Chondrocyte (in vitro differentiated cells): ENCODE measurements around the gene MSMO1. TPM values are rescaled to one million over a fixed set of nuclear protein-coding genes. Genes with fewer than 3 reads are reported as not detected.

Experiments
- DNase-seq: peaks from one replicate; pipeline ENCODE4 v3.0.0; 2021; ENCODE audit warnings: mixed read lengths, low spot score
- H3K27ac Mint-ChIP-seq: one replicate; pipeline ENCODE4 v1.8.0; 2021; ENCODE audit warnings: mild to moderate bottlenecking, moderate library complexity, mixed read lengths; ENCODE audit not compliant: unreplicated experiment
- H3K27me3 Mint-ChIP-seq: 2 replicates; pipeline ENCODE4 v1.8.0; 2021; ENCODE audit warnings: low read depth, mixed read lengths
- H3K36me3 Mint-ChIP-seq: 2 replicates; pipeline ENCODE4 v1.8.0; 2021; ENCODE audit warnings: low read depth, mixed read lengths
- H3K4me1 Mint-ChIP-seq: 2 replicates; pipeline ENCODE4 v1.8.0; 2021; ENCODE audit warnings: low read depth, mild to moderate bottlenecking, mixed read lengths
- H3K4me3 Mint-ChIP-seq: one replicate; pipeline ENCODE4 v1.8.0; 2021; ENCODE audit warnings: mild to moderate bottlenecking, moderate library complexity, mixed read lengths; ENCODE audit not compliant: unreplicated experiment
- H3K9me3 Mint-ChIP-seq: 2 replicates; pipeline ENCODE4 v1.8.0; 2021; ENCODE audit warnings: low read depth, mixed read lengths
- total RNA-seq: library from RNA; stranded (reverse); gene quantifications from 3 replicates; pipeline ENCODE4 v1.2.1, GENCODE V29; 2021
- TF ChIP-seq, protein P1 (sequence below): fragments of 200-600 bp; sonication (generic); IDR thresholded peaks from 2 replicates; pipeline ENCODE4 v1.5.0; 2021; ENCODE audit warnings: antibody characterized with exemption, mild to moderate bottlenecking, moderate library complexity

MSMO1 gene
- total RNA-seq, 1 donor from 2014 or later = 83.3 TPM

DNA sequence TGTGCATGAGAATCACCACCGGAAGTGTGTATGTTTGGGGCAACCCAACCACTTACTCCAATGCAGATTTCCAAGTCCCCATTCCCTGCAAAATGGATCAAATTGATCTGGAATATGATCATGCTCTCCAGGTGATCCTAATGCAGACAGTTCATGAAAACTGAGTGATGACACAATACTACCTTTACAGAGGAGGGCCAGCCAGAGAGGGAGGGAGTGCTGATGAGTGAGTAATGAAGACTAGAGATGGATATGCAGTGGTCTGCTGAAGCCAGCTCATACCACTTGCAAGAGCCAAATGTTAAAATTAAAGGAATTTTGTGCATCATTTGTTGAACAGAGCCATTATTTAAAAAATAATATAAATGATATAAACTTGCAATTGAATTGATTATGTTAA is 41.1 kb downstream of the MSMO1 start:
- Mint-ChIP-seq H3K4me3 (no peak overlapping the region), H3K4me1 (no peaks in the 10 kb centered on the region), H3K27ac (no peak overlapping the region), H3K36me3 (no peaks in the 10 kb centered on the region), H3K9me3 (no peaks in the 10 kb centered on the region), H3K27me3 (no peaks in the 10 kb centered on the region)
- TF ChIP-seq, protein P1, sequence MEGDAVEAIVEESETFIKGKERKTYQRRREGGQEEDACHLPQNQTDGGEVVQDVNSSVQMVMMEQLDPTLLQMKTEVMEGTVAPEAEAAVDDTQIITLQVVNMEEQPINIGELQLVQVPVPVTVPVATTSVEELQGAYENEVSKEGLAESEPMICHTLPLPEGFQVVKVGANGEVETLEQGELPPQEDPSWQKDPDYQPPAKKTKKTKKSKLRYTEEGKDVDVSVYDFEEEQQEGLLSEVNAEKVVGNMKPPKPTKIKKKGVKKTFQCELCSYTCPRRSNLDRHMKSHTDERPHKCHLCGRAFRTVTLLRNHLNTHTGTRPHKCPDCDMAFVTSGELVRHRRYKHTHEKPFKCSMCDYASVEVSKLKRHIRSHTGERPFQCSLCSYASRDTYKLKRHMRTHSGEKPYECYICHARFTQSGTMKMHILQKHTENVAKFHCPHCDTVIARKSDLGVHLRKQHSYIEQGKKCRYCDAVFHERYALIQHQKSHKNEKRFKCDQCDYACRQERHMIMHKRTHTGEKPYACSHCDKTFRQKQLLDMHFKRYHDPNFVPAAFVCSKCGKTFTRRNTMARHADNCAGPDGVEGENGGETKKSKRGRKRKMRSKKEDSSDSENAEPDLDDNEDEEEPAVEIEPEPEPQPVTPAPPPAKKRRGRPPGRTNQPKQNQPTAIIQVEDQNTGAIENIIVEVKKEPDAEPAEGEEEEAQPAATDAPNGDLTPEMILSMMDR = no peak
- no peak for DNase-seq

DNA sequence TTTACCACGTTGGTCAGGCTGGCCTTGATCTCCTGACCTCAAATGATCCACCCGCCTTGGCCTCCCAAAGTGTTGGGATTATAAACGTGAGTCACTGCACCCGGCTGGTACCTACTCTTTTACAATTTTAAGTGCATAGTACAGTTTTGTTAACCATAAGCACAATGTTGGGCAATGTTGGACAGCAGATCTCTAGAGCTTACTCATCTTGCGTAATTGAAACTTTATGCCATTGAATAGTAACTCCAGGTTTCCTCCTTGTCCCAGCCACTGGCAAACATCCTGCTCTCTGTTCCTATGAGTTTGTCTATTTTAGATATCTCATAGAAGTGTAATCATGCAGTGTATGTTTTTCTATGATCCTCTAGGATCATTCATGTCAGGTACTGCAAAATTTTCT is 42.1 kb downstream of the MSMO1 start:
- Mint-ChIP-seq H3K36me3 (no peaks in the 10 kb centered on the region), H3K27ac (no peak overlapping the region), H3K4me3 (no peak overlapping the region), H3K9me3 (no peaks in the 10 kb centered on the region), H3K4me1 (no peaks in the 10 kb centered on the region), H3K27me3 (no peaks in the 10 kb centered on the region)
- TF ChIP-seq, protein P1 = no peak
- DNase-seq = no peak

DNA sequence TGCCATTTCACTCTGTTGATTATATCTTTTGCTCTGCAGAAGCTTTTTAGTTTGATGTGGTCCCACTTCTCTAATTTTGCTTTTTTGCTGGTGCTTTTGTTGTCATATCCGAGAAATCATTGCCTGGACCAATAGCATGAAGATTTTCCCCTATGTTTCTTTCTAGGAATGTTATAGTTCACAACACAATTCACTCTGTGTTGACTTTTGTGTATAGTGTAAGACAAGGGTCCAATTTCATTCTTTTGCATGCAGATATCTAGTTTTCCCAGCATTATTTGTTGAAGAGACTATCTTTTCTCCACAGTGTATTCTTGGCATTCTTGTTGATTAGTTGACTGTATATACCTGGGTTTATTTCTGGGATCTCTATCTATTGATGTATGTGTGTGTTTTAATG is 43.1 kb downstream of the MSMO1 start:
- Mint-ChIP-seq H3K27ac (no peak overlapping the region), H3K9me3 (no peaks in the 10 kb centered on the region), H3K4me3 (no peak overlapping the region), H3K36me3 (no peaks in the 10 kb centered on the region), H3K4me1 (no peaks in the 10 kb centered on the region), H3K27me3 (no peaks in the 10 kb centered on the region)
- DNase-seq = no peak
- TF ChIP-seq, protein P1 = no peak

DNA sequence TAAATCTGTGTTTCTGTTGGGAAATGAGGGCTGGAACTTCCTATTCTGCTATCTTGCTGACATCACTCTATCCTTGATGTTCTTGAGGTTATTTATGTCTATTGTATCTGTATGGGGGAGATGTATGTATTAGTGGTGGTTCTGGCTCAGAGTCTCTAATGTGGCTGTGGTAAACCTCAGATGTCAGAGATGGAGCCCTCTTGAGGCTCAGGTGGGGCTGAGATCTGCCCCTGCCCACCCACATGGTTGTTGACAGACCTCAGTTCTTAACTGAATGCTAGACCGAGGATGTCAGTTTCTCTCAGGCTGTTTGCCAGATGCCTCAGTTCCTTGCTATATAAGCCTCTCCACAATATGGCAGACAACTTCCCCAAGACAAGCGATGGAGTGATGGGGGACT is 48.0 kb downstream of the MSMO1 start:
- H3K9me3 Mint-ChIP-seq = no peaks in the 10 kb centered on the region
- peaks cover 17% of the 10 kb centered on the region for H3K4me1 Mint-ChIP-seq
- DNase-seq = no peak
- H3K27ac Mint-ChIP-seq = no peak overlapping the region
- TF ChIP-seq, protein P1 = no peak
- no peaks in the 10 kb centered on the region for H3K27me3 Mint-ChIP-seq
- H3K4me3 Mint-ChIP-seq = no peak overlapping the region
- H3K36me3 Mint-ChIP-seq = no peaks in the 10 kb centered on the region

DNA sequence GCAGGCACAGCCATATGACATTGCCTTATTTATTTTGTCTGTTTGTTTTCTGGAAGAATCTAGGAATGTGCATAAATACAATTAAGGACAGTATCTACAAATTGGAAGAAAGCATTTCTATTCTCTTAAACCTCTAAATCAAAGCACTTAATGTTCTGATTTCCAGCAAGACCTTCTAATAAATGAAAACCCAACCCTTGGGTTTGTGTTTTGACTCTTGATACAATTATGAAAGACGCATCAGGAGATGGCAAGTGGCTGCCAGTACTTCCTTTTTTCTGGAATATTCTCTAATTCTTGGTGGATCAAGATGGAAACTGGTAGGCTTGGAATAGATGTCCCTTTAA is 50.9 kb downstream of the MSMO1 start:
- Mint-ChIP-seq H3K4me1 (peaks cover 45% of the 10 kb centered on the region), H3K27me3 (no peaks in the 10 kb centered on the region), H3K4me3 (peak overlapping the region; percentile 85), H3K36me3 (no peaks in the 10 kb centered on the region), H3K27ac (peak overlapping the region; percentile 90), H3K9me3 (no peaks in the 10 kb centered on the region)
- TF ChIP-seq, protein P1 = no peak
- DNase-seq = no peak
